H9 (cell line): ENCODE results near the gene ATG12. TPM values are rescaled to one million over a fixed set of nuclear protein-coding genes. Genes with fewer than 3 reads are reported as not detected.

ENCODE experiments used
- DNase-seq: peaks from one replicate; pipeline ENCODE4 v3.0.0-alpha.2; 2017
- H2AFZ ChIP-seq: one replicate; pipeline ENCODE4 v1.6.1; 2013; ENCODE audit warnings: mild to moderate bottlenecking, low read length, control low read depth, moderate library complexity
- H2AK5ac ChIP-seq: 2 replicates; pipeline ENCODE4 v1.6.1; 2013; ENCODE audit warnings: low read length, control low read depth, mixed read lengths; ENCODE audit not compliant: insufficient read length
- H2BK120ac ChIP-seq: one replicate; pipeline ENCODE4 v1.6.1; 2013; ENCODE audit warnings: low read depth, mild to moderate bottlenecking, low read length, control low read depth, inconsistent platforms; ENCODE audit not compliant: poor library complexity, severe bottlenecking
- H2BK12ac ChIP-seq: 2 replicates; pipeline ENCODE4 v1.6.1; 2013; ENCODE audit warnings: low read length, control low read depth, mixed read lengths, low read depth; ENCODE audit not compliant: insufficient read length
- H2BK15ac ChIP-seq: 2 replicates; pipeline ENCODE4 v1.6.1; 2013; ENCODE audit warnings: low read depth, low read length, control low read depth
- H2BK20ac ChIP-seq: one replicate; pipeline ENCODE4 v1.6.1; 2013; ENCODE audit warnings: low read depth, mild to moderate bottlenecking, low read length, control low read depth, inconsistent platforms; ENCODE audit not compliant: poor library complexity, severe bottlenecking
- H2BK5ac ChIP-seq: 2 replicates; pipeline ENCODE4 v1.6.1; 2013; ENCODE audit warnings: low read length, control low read depth, mixed read lengths; ENCODE audit not compliant: insufficient read length
- H3K14ac ChIP-seq: 2 replicates; pipeline ENCODE4 v1.6.1; 2013; ENCODE audit warnings: low read length, control low read depth; ENCODE audit not compliant: insufficient read depth
- H3K18ac ChIP-seq: 2 replicates; pipeline ENCODE4 v1.6.1; 2013; ENCODE audit warnings: low read depth, mild to moderate bottlenecking, mixed read lengths, low read length, control low read depth; ENCODE audit not compliant: insufficient read length
- H3K23ac ChIP-seq: 2 replicates; pipeline ENCODE4 v1.6.1; 2013; ENCODE audit warnings: low read length, control low read depth, mixed read lengths, low read depth; ENCODE audit not compliant: insufficient read length
- H3K23me2 ChIP-seq: 2 replicates; pipeline ENCODE4 v1.6.1; 2013; ENCODE audit warnings: low read depth, mild to moderate bottlenecking, mixed read lengths, low read length, control low read depth; ENCODE audit not compliant: insufficient read length, poor library complexity, severe bottlenecking
- H3K27ac ChIP-seq: 2 replicates; pipeline ENCODE4 v1.5.1; 2013; ENCODE audit warnings: low read length, control low read depth, mixed read lengths, low read depth; ENCODE audit not compliant: insufficient read length
- H3K27me3 ChIP-seq: 2 replicates; pipeline ENCODE4 v1.6.1; 2013; ENCODE audit warnings: low read length, control low read depth, inconsistent platforms; ENCODE audit not compliant: insufficient read depth
- H3K4ac ChIP-seq: 2 replicates; pipeline ENCODE4 v1.6.1; 2013; ENCODE audit warnings: low read depth, mild to moderate bottlenecking, control low read depth, inconsistent platforms, low read length, moderate library complexity
- H3K4me1 ChIP-seq: 2 replicates; pipeline ENCODE4 v1.6.1; 2013; ENCODE audit warnings: low read length, control low read depth, inconsistent platforms; ENCODE audit not compliant: insufficient read depth
- H3K4me2 ChIP-seq: 2 replicates; pipeline ENCODE4 v1.6.1; 2013; ENCODE audit warnings: low read length, control low read depth, mixed read lengths; ENCODE audit not compliant: insufficient read length, insufficient read depth
- H3K56ac ChIP-seq: 2 replicates; pipeline ENCODE4 v1.6.1; 2013; ENCODE audit warnings: low read depth, mild to moderate bottlenecking, mixed read lengths, low read length, control low read depth; ENCODE audit not compliant: insufficient read length
- H3K79me1 ChIP-seq: 2 replicates; pipeline ENCODE4 v1.6.1; 2013; ENCODE audit warnings: low read depth, mild to moderate bottlenecking, moderate library complexity, low read length, control low read depth, inconsistent platforms; ENCODE audit not compliant: insufficient read depth, poor library complexity, severe bottlenecking
- H3K79me2 ChIP-seq: 2 replicates; pipeline ENCODE4 v1.6.1; 2013; ENCODE audit warnings: low read length, control low read depth, inconsistent platforms; ENCODE audit not compliant: insufficient read depth
- H3K9ac ChIP-seq: 2 replicates; pipeline ENCODE4 v1.6.1; 2013; ENCODE audit warnings: low read length, control low read depth, mixed read lengths; ENCODE audit not compliant: insufficient read length; ENCODE audit errors: extremely low read depth
- H3K9me3 ChIP-seq: one replicate; pipeline ENCODE4 v1.6.1; 2013; ENCODE audit warnings: low read depth, low read length, inconsistent platforms; ENCODE audit not compliant: control insufficient read depth
- H3T11ph ChIP-seq: one replicate; pipeline ENCODE4 v1.6.1; 2013; ENCODE audit warnings: mild to moderate bottlenecking, low read length, control low read depth, inconsistent platforms
- H4K20me1 ChIP-seq: one replicate; pipeline ENCODE4 v1.6.1; 2013; ENCODE audit not compliant: control insufficient read depth, insufficient read length, insufficient read depth
- H4K5ac ChIP-seq: 2 replicates; pipeline ENCODE4 v1.6.1; 2013; ENCODE audit warnings: low read depth, mild to moderate bottlenecking, mixed read lengths, low read length, control low read depth; ENCODE audit not compliant: insufficient read length
- H4K8ac ChIP-seq: replicated peaks from 2 replicates; pipeline ENCODE4 v1.6.1; 2013; ENCODE audit warnings: low read length, control low read depth, mixed read lengths, low read depth; ENCODE audit not compliant: insufficient read length
- H4K91ac ChIP-seq: 2 replicates; pipeline ENCODE4 v1.6.1; 2013; ENCODE audit warnings: low read depth, mild to moderate bottlenecking, moderate library complexity, mixed read lengths, low read length, control low read depth; ENCODE audit not compliant: insufficient read length
- H3K27ac Mint-ChIP-seq, 3 experiments: 2 replicates in 2 of 3; 3 replicates in 1 of 3; pipeline ENCODE4 v1.8.0; 2020 to 2021; ENCODE audit warnings: mixed read lengths in 3 of 3, mild to moderate bottlenecking in 1 of 3, moderate library complexity in 1 of 3
- H3K27me3 Mint-ChIP-seq: 2 replicates; pipeline ENCODE4 v1.8.0; 2021; ENCODE audit warnings: low read depth, mild to moderate bottlenecking, moderate library complexity, mixed read lengths
- H3K36me3 Mint-ChIP-seq, 3 experiments: 2 replicates in 2 of 3; 3 replicates in 1 of 3; pipeline ENCODE4 v1.8.0; 2020 to 2021; ENCODE audit warnings: low read depth in 3 of 3, mixed read lengths in 3 of 3; ENCODE audit not compliant: insufficient read depth in 1 of 3
- H3K4me1 Mint-ChIP-seq, 2 experiments: 2 replicates each; pipeline ENCODE4 v1.8.0; 2020; ENCODE audit warnings: mixed read lengths in 2 of 2
- H3K4me3 Mint-ChIP-seq, 2 experiments: 2 replicates in 1 of 2; 3 replicates in 1 of 2; pipeline ENCODE4 v1.8.0; 2020 to 2021; ENCODE audit warnings: mild to moderate bottlenecking in 2 of 2, mixed read lengths in 2 of 2, moderate library complexity in 1 of 2
- H3K9me3 Mint-ChIP-seq, 2 experiments: 2 replicates in 1 of 2; 3 replicates in 1 of 2; pipeline ENCODE4 v1.8.0; 2020; ENCODE audit warnings: mild to moderate bottlenecking in 2 of 2, mixed read lengths in 2 of 2, moderate library complexity in 1 of 2
- WGBS: extraction: QIAGEN DNeasy Blood & Tissue Kit; methylation state at CpG from one replicate; pipeline ENCODE4 v1.1.7; 2013; ENCODE audit warnings: missing lambda C conversion rate, low lambda C conversion rate, mixed read lengths; ENCODE audit not compliant: insufficient read length; ENCODE audit errors: extremely low coverage; 5-methylcytosine and 5-hydroxymethylcytosine counted together
- total RNA-seq: library from RNA; stranded (reverse); gene quantifications from 2 replicates; pipeline ENCODE4 v1.2.1, GENCODE V29; 2021
- TF ChIP-seq, protein P1 (sequence below): fragments of 200-600 bp; sonication (generic); conservative IDR thresholded peaks from 3 replicates; pipeline ENCODE4 v1.8.0; 2021; ENCODE audit warnings: antibody characterized with exemption, mild to moderate bottlenecking

ATG12 gene
- total RNA-seq, 1 experiment from 2014 or later = 52.9 TPM

DNA sequence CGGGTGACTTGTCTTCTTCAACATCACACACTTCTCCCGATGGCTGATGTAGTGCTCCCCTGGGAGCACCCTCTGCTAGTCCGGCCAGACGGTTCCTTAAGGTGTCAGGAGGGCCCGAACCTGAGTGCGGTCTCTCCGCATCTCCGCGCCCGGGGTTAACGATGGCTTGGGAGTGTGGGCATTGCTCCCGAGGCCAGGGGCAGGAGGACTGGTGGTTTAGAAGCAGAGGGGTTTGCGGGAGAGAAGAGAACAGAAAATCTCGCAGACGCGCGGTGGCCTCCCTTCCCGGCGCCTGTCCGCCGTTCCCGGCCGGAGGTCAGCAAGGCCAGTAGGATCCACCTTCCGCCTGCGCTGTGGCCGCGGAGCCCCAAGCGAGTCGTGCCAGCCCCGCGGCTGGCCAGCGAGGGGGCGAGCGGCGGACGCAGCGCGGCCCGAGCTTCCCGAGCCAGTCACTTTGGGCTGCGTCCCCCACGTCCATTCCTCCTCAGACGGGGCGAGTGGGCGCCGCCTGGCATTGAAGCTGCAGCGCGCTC is 25.6 kb downstream of the ATG12 start:
- no peak overlapping the region for H4K8ac ChIP-seq
- no peak overlapping the region for H2BK15ac ChIP-seq
- H3K79me1 ChIP-seq = no peaks in the 10 kb centered on the region
- Mint-ChIP-seq H3K4me3 (peak overlapping the region; percentile 92 to 96), H3K4me1 (peaks cover 18 to 22% of the 10 kb centered on the region in 2 experiments), H3K27me3 (peaks cover 31% of the 10 kb centered on the region), H3K27ac (no peak overlapping the region), H3K36me3 (peaks cover 0 to 5% (median 0%) of the 10 kb centered on the region in 3 experiments; a peak in 4 of 7 replicates), H3K9me3 (no peaks in the 10 kb centered on the region)
- H3K27me3 ChIP-seq = peaks cover 9% of the 10 kb centered on the region; the same call in 1 of the 2 replicates
- H2BK120ac ChIP-seq = no peak overlapping the region
- TF ChIP-seq, protein P1, sequence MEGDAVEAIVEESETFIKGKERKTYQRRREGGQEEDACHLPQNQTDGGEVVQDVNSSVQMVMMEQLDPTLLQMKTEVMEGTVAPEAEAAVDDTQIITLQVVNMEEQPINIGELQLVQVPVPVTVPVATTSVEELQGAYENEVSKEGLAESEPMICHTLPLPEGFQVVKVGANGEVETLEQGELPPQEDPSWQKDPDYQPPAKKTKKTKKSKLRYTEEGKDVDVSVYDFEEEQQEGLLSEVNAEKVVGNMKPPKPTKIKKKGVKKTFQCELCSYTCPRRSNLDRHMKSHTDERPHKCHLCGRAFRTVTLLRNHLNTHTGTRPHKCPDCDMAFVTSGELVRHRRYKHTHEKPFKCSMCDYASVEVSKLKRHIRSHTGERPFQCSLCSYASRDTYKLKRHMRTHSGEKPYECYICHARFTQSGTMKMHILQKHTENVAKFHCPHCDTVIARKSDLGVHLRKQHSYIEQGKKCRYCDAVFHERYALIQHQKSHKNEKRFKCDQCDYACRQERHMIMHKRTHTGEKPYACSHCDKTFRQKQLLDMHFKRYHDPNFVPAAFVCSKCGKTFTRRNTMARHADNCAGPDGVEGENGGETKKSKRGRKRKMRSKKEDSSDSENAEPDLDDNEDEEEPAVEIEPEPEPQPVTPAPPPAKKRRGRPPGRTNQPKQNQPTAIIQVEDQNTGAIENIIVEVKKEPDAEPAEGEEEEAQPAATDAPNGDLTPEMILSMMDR = 0 out of 3 replicates have a peak, but pooled peaks have one; percentile 8
- no peak overlapping the region for H2AFZ ChIP-seq
- no peak overlapping the region for H3T11ph ChIP-seq
- H4K91ac ChIP-seq = no peak overlapping the region
- H3K27ac ChIP-seq = no peak overlapping the region
- no CpG with 5 or more reads among the region's 48 CpGs for WGBS
- H2BK12ac ChIP-seq = no peak overlapping the region
- DNase-seq = peak; percentile 43
- no peaks in the 10 kb centered on the region for H3K9me3 ChIP-seq
- H3K4me2 ChIP-seq = peak overlapping the region; percentile 66
- H3K4ac ChIP-seq = no peak overlapping the region
- H3K9ac ChIP-seq = peak overlapping the region; percentile 3
- no peaks in the 10 kb centered on the region for H3K79me2 ChIP-seq
- H2BK20ac ChIP-seq = no peak overlapping the region
- H3K4me1 ChIP-seq = no peaks in the 10 kb centered on the region
- no peak overlapping the region for H2AK5ac ChIP-seq
- H3K14ac ChIP-seq = no peak overlapping the region
- no peak overlapping the region for H3K23ac ChIP-seq
- H4K20me1 ChIP-seq = no peaks in the 10 kb centered on the region
- peaks cover 7% of the 10 kb centered on the region for H3K23me2 ChIP-seq
- H2BK5ac ChIP-seq = no peak overlapping the region
- no peak overlapping the region for H4K5ac ChIP-seq
- H3K18ac ChIP-seq = peak overlapping the region; percentile 1
- no peak overlapping the region for H3K56ac ChIP-seq
